A549 (cell line): ENCODE data around the gene KLHDC1.

Source experiments
- BHLHE40 ChIP-seq: IDR thresholded peaks from 2 replicates; pipeline ENCODE4 v1.6.1; 2012; ENCODE audit warnings: low read depth, low read length, inconsistent platforms
- EP300 ChIP-seq, 2 experiments: fragments of >200 bp; sonication (Bioruptor Twin); formaldehyde crosslinking; IDR thresholded peaks; 2 replicates in 1 of 2; 3 replicates in 1 of 2; pipeline ENCODE4 v1.6.1; 2016 to 2017
- KDM5A ChIP-seq: fragments of 200-600 bp; sonication (generic); IDR thresholded peaks from 2 replicates; pipeline ENCODE4 v1.6.1; 2016; ENCODE audit warnings: antibody characterized with exemption, mild to moderate bottlenecking
- POLR2A ChIP-seq: IDR thresholded peaks from 2 replicates; pipeline ENCODE4 v1.6.1; 2012; ENCODE audit warnings: mild to moderate bottlenecking, low read length
- RAD21 ChIP-seq, 2 experiments: fragments of >200 bp in 1 of 2; sonication (Bioruptor Twin) in 1 of 2; formaldehyde crosslinking in 1 of 2; IDR thresholded peaks in 1 of 2; conservative IDR thresholded peaks in 1 of 2; 2 replicates in 1 of 2; 3 replicates in 1 of 2; pipeline ENCODE4 v1.6.1; 2012 to 2018; ENCODE audit warnings: inconsistent platforms in 1 of 2
- USF2 ChIP-seq: fragments of 450-650 bp; IDR thresholded peaks from 2 replicates; pipeline ENCODE4 v1.6.1; 2014; ENCODE audit warnings: antibody characterized with exemption
- ZFP36 ChIP-seq: fragments of 450-650 bp; IDR thresholded peaks from 2 replicates; pipeline ENCODE4 v1.6.1; 2014; ENCODE audit warnings: borderline replicate concordance; ENCODE audit not compliant: partially characterized antibody
- TF ChIP-seq, protein P1 (sequence below): fragments of >200 bp; sonication (Bioruptor Twin); formaldehyde crosslinking; IDR thresholded peaks from 3 replicates; pipeline ENCODE4 v1.5.1; 2016

DNA sequence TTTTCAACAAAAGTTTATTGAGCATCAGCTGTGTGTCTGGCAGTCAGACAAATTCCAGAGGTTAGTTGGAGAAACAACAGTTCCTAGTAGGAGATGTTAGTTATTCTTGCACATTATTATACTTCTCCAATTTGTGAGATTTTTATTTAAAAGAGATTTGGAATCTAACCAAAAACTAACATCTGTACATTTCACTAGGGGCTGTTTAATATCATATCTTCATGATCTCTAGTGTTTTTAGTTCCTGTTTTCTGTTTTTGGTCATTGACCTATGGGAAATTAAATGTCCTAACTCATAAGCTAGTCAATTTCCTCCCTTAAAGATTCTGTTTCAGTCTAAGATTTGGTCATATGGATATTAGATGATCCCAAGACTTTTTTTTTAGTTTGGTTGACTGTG, 40.9 kb downstream of the KLHDC1 start:
- TF ChIP-seq RAD21 (conservative IDR thresholded peaks at IDR 0.05 in 1 of 2, IDR thresholded peaks at IDR 0.05 in 1 of 2) (no peak), POLR2A (no peak), BHLHE40 (no peak), ZFP36 (no peak), USF2 (no peak), KDM5A (no peak), EP300 (IDR thresholded peaks at IDR 0.05) (no peak)
- TF ChIP-seq, protein P1, sequence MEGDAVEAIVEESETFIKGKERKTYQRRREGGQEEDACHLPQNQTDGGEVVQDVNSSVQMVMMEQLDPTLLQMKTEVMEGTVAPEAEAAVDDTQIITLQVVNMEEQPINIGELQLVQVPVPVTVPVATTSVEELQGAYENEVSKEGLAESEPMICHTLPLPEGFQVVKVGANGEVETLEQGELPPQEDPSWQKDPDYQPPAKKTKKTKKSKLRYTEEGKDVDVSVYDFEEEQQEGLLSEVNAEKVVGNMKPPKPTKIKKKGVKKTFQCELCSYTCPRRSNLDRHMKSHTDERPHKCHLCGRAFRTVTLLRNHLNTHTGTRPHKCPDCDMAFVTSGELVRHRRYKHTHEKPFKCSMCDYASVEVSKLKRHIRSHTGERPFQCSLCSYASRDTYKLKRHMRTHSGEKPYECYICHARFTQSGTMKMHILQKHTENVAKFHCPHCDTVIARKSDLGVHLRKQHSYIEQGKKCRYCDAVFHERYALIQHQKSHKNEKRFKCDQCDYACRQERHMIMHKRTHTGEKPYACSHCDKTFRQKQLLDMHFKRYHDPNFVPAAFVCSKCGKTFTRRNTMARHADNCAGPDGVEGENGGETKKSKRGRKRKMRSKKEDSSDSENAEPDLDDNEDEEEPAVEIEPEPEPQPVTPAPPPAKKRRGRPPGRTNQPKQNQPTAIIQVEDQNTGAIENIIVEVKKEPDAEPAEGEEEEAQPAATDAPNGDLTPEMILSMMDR = no peak
